Cerebellar nuclear complex (tissue), 1 donor: ENCODE results near the gene PPP1R3D.
"Not testable (repeated sequence)": the region's sequence is repeated elsewhere in the genome, so short reads cannot be mapped to it uniquely, and the experiment has no call there.

Source experiments
- DNase-seq, 2 experiments: peaks; one replicate each; lab custom pipeline; 2025; lab: John Stamatoyannopoulos, UW

The PPP1R3D gene, protein sequence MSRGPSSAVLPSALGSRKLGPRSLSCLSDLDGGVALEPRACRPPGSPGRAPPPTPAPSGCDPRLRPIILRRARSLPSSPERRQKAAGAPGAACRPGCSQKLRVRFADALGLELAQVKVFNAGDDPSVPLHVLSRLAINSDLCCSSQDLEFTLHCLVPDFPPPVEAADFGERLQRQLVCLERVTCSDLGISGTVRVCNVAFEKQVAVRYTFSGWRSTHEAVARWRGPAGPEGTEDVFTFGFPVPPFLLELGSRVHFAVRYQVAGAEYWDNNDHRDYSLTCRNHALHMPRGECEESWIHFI

GRCh38 chr20:59940129-59940955 is at the start of gene PPP1R3D, which contains the start of gene FAM217B:
Gene PPP1R3D (minus strand): TSS chr20:59940305. CDS start chr20:59939931, 374 bp downstream.
Gene FAM217B (plus strand): TSS chr20:59940389. CDS start chr20:59943944, 3,555 bp downstream.
- peak; percentile 65 to 76 for DNase-seq

GRCh38 chr20:59988141-59988540 is 48.0 kb upstream of the PPP1R3D start:
- no peak for DNase-seq

DNA sequence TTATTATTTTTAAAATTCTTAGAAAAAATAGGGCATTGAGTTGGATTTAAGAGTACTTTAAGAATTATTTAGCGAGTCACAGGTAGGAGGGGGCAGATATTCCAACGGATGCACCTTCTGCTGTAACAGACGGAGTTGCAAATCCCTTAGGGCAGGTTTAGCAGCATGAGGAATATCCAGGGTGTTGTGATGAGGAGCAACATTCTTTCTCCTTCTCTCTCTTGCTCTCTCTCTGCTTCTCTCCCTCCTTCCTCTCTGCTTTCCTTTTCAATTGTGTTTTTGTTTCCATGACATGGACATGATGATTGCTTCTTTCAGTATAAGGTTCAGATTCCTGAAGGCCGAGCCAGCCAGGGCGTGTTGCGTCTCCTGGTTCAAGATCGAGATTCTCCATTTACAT is 47.0 kb upstream of the PPP1R3D start:
- DNase-seq = no peak

DNA sequence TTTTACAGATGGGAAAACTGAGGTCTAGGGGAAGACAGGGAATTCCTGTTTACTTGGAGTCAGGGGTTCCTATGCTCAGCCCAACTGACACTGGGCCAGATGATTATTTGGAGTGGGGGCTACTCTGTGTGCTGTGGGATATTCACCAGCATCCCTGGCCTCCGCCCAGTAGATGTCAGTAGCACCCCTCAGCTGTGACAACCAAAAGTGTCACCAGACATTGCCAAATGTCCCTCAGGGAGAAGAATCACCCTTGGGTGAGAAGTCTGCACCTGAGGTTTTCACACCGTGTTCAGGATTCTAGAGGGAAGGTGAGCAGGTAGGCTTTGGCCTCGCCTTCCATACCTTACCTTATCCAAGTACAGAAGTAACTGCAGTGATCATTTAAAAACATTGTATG is 45.8 kb upstream of the PPP1R3D start:
- DNase-seq = no peak

DNA sequence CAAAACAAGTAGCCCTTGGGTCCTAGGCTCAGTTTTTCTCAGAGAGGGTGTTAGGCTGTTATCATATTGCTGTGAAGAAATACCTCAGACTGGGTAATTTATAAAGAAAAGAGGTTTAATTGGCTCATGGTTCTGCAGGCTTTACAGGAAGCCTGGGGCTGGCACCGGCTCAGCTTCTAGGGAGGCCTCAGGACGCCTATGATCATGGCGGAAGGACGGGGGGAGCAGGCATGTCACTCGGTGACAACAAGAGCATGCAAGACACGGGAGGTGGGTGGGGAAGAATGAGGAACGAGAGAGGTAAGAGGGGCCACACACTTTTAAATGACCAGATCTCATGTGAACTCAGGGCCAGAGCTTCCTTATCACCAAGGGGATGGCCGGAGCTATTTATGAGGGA is 45.1 kb upstream of the PPP1R3D start:
- no peak for DNase-seq

DNA sequence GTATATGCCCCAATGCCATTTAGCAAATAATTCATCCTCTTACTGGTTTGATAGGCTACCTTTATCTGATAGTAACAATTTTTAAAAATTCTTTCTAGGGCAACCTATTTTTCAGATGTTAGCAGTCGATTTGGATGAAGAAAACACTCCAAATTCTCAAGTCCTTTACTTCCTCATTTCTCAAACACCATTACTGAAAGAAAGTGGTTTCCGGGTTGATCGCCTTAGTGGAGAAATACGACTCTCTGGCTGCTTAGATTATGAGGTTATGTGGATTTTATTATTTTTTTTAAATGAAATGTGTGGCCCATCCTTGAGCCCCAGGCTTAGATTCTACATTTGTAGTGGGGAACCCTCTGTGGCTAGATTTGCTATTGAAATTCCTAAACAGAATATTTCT is 44.4 kb upstream of the PPP1R3D start:
- no peak for DNase-seq

DNA sequence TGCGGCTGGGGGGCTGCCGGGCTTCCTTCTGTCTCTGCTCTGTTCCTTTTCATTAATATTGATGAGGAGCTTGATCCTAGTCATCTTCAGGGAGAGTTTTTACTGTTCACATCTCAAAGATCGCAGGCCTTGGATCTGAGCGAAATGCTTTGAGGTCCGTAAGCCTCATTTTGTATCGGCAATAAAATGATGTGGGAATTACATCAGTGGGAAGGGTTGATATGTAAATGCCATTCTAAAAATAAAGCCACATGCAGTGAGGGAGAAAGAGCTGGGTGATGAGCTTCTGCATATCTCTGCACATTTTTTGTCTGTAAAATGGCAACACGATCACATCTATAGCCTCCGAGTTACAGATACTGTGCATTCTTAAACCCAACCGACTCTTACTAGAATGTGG is 43.0 kb upstream of the PPP1R3D start:
- DNase-seq = no peak

DNA sequence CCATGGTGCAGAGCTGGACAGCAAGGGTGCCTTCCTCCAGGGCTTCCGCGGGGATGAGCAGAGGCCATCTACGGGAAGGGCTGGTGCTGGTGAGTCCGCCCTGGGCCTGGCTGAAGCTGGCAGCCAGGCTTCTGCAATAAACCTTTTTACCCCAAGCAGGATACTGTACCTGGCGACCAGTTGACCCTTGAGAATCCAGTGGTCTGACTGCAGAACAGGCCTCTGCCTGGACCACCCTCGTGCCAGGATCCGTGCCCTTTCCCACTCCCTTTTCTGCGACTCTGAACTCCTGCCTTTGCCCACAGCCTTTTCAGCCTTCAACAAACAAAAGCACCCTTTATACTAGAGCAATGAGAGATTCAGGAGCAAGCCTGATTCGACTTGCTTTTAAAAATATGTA is 37.0 kb upstream of the PPP1R3D start:
- DNase-seq = no peak

DNA sequence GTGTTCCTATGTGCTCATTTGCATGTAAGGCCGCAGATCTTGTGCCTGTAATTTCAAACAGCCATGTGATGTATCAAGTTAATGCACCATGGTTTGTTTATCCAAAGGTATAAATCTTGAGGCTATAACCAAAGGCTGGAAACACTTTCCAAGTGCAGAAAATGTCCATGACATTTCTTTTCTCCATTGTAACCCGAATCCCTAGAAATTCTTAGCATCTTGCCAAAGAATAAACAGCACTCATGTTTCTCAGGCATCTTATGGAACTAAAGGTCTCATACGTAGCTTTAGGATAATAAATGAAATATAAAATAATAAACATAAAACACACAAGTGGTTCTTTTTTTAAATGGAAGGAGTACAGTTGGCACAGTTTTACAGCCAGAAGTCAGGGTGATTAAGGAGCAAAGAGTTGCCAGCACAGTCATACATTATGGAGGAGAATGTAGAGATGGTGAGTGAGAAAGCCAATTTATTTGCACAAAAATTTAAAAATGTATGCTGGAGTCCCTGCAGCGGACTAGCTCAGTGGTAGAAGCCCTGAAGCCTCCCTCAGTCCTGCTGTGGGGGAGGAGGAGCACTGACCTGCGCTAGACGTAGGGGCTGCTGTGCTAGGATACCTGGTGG is 36.2 kb upstream of the PPP1R3D start:
- DNase-seq = no peak

GRCh38 chr20:59972037-59972801 is 32.1 kb upstream of the PPP1R3D start:
- DNase-seq = no peak

- no peak for DNase-seq
These were observed 31.3 kb upstream of the PPP1R3D start for GRCh38 chr20:59971428-59971827.

- no peak for DNase-seq
These were observed 26.3 kb upstream of the PPP1R3D start for GRCh38 chr20:59966428-59966827.

- DNase-seq = no peak
These were observed 22.1 kb upstream of the PPP1R3D start for GRCh38 chr20:59962155-59962554.

DNA sequence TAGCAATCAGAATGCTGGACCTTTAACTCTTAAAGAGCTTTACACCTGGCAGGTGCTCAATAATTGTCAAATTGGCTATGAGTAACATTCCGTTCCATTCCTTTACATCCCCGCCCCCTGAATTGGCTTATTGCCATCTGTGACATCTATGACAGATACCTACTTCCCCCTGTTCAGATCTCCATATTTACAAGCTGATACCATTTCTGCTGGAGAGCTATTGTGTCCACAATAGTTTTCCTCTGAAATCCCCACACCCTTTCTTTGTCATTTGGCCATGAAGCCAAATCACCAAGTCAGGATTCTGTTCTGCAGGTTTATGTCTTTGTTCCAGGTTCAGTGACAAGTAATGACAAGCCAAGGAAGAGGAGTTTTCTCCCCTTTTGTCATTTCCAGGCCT is 21.3 kb upstream of the PPP1R3D start:
- DNase-seq = no peak

DNA sequence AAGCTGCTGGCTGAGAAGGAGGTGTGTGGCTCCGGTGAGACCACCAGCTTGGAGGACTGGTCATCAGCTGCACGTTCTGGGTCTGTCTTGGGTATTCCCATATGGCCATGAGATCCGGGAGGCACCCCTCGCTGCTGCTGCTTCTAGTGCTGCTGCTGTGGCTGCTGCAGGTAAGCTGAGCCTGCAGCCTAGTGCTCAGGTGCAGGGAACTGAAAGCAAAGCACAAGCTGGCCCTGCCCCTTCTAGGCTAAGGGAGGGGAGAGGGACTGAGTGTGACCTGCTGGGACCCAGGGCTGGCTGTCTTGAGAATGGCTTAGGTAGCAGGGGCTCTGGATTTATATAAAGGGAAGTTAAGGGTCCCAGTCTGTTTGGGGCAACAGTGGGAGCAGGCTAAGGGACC is 18.5 kb upstream of the PPP1R3D start:
- no peak for DNase-seq

- DNase-seq = no peak
These were observed 18.0 kb upstream of the PPP1R3D start, which contains the start of gene CDH26 for GRCh38 chr20:59958123-59958522. Gene CDH26 (plus strand): TSS chr20:59958423. CDS start chr20:59958727, 304 bp downstream.

- DNase-seq = not testable (repeated sequence)
These were observed 17.5 kb upstream of the PPP1R3D start for GRCh38 chr20:59957568-59957967.

GRCh38 chr20:59955131-59955796 is 15.2 kb upstream of the PPP1R3D start:
- no peak for DNase-seq

- no peak for DNase-seq
These were observed 14.6 kb upstream of the PPP1R3D start for GRCh38 chr20:59954718-59955117.

- DNase-seq = no peak
These were observed 9.8 kb upstream of the PPP1R3D start for GRCh38 chr20:59949911-59950310.
